ENCODE measurements around the gene SPATA4. TPM values are rescaled to one million over a fixed set of nuclear protein-coding genes. Genes with fewer than 3 reads are reported as not detected.

Gene SPATA4
- total RNA-seq, 1 donor from 2014 or later = not detected

Other genes starting within 250 kb of the SPATA4 start
- 8.0 TPM for gene WDR17, start 129.7 kb downstream of the SPATA4 start, total RNA-seq
- gene ASB5, start 73.6 kb upstream of the SPATA4 start, total RNA-seq = 0.09 TPM
- 122 TPM for gene SPCS3, start 124.4 kb upstream of the SPATA4 start, total RNA-seq

Data from sciatic nerve (tissue), 1 donor.